HuH-7 (cell line): ENCODE data around the gene P2RY1.
"Not testable (repeated sequence)": the region's sequence is repeated elsewhere in the genome, so short reads cannot be mapped to it uniquely, and the experiment has no call there.

Source experiments
- DNase-seq: peaks from one replicate; pipeline ENCODE4 v3.0.0; 2011; ENCODE audit warnings: low spot score

P2RY1 gene

GRCh38 chr3:152836269-152836668, 1.3 kb downstream of the P2RY1 start:
- DNase-seq: no peak

DNA sequence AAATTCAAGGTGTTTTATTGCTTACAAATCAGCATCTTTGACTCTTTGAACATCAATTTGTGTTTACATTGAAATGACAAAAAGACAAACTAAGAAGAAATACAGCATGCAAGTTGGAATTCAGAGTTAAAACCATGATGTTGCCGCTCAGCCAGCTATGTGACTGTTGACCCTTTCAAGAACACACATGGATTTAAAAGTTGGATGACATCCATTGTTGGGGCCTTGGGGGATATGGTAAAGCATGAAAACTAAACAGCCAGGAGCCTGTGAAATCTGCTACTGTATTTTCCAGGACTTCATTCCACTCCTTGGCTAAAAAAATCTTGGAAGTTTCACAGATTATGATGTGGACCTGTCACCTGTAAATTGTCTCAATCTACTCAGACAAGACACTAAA, 4.6 kb downstream of the P2RY1 start:
- no peak for DNase-seq

- DNase-seq: no peak
Observed at GRCh38 chr3:152841131-152841530, 6.2 kb downstream of the P2RY1 start.

DNA sequence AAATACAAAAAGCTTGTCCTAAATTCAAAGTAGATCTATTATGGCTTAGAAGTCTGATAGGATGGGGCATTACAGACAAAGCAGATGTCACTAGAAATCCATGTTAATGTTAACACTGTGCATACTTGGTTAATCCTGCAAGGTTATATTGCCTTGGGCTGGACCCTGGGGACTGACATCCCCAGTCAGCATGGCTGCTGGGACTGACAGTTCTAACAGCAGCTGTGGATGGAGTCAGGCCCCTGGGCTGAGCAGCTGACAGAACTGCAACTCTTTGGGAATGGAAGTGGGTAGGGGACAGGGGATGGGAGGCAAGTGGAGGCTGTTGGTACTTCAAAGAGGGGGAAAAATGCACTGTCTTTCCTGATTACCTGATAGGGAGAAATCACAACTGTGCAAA, 7.5 kb downstream of the P2RY1 start:
- DNase-seq: no peak

GRCh38 chr3:152843955-152844354, 9.0 kb downstream of the P2RY1 start:
- DNase-seq: no peak

- DNase-seq: not testable (repeated sequence)
Observed at GRCh38 chr3:152846572-152847202, 11.8 kb downstream of the P2RY1 start.

- DNase-seq: not testable (repeated sequence)
Observed at GRCh38 chr3:152847599-152847998, 12.7 kb downstream of the P2RY1 start.

DNA sequence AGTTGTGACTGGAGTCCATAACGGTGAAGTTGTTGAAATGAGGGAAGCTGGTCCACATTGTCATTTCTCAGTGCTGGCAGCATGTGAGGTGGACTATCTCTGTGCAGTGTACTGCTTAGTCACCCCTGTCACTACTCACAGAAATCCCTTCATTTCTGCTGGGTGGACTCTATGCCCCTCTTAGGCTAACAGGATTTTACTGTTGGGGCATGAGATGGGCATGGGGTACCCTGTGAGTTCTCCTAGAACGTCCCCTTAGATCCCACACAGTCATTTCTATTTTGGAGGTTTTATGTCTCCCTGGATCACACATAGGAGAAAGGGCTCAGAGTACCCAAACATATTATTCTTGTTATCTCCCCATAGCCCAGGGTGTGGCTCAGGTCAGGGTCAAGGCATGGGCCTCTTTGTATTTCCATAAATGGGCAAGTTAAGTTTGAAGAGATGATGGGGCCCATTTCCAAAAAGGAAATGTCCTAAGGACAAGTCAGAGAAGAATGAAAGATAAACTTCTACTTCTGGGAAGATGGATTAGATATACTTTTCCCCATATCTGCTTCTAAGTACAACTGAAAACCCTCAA, 15.2 kb downstream of the P2RY1 start:
- no peak for DNase-seq

DNA sequence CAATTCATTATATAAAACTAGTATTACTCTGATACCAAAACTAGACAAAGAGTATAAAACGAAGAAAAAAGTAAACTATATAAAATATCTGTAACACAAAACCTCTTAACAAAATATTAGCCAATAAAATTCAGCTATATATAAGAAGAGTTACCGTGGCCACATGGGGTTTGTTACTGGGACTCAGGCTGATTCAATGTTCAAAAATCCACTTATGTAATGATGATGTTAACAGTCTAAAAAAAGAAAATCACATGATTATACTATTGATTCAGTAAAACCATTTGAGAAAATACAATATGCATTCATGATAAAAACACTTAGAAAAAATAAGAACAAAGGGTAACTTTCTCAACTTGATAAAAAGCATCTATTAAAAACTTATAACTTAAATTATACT, 18.3 kb downstream of the P2RY1 start:
- DNase-seq: no peak

- DNase-seq: no peak
Observed at GRCh38 chr3:152857082-152857481, 22.2 kb downstream of the P2RY1 start.

GRCh38 chr3:152858170-152858800, 23.4 kb downstream of the P2RY1 start:
- DNase-seq: no peak

DNA sequence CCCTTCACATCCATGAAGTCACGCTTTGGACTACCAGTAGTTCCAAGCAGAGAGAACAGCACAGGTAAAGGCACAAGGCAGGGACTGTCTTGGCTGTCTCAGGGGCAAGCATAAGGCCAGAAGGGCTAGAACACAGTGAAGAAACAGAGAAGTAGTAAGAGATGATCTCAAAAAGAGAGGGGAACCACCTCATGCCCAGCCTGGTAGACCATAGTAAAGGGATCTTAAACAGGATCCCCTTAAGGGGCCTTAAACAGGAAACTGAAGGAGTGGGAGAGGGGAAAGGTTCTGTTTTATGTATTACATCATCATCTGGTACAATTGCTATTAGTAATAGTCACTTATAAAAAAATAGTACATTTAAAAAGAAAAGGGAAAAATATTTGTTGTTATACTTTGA, 25.8 kb downstream of the P2RY1 start:
- DNase-seq: no peak

DNA sequence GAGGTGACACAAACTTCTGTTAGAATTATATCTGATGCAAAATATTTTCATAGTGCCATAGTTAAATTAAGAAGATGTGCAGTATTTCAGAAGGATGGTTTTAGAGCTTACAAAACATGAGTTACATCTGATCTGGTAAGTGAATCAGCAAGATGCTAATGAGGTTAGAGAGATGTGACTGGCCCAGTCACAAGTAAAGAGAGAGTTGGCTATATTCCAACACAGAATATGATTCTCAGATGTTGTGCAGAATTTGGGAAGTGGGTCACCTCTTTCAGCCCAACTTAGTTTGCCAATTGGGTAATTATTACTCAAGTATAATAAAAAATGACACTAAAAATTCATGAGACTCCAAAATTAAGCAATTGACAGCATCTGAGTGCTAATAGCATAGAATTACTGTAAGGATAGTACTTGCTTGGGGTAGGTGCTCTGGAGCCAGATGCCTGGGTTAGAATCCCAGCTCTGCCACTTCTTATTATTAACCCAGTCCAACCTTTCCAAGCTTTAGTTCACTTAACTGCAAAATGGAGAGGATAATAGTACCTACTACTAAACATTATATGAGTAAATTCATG, 30.8 kb downstream of the P2RY1 start:
- no peak for DNase-seq

DNA sequence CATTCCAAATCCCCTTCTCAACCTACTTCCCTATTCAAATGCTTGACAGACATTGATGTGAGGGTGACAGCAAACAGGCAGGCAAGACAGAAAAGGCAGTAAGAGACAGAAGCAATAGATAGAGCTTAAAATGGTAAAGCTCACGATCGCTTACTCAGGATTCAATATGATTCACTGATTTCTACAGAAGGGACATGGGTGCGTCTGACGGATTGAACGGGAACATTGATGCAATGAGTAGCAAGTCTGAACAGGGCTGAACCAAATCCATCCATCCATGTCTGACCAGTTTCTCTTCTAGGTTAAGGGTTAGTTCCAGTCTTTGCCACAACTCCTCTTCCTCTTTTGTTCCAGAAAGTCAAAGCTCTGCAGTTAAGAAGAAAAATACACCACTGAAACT, 35.1 kb downstream of the P2RY1 start:
- DNase-seq: no peak

- not testable (repeated sequence) for DNase-seq
Observed at GRCh38 chr3:152873314-152873713, 38.4 kb downstream of the P2RY1 start.

DNA sequence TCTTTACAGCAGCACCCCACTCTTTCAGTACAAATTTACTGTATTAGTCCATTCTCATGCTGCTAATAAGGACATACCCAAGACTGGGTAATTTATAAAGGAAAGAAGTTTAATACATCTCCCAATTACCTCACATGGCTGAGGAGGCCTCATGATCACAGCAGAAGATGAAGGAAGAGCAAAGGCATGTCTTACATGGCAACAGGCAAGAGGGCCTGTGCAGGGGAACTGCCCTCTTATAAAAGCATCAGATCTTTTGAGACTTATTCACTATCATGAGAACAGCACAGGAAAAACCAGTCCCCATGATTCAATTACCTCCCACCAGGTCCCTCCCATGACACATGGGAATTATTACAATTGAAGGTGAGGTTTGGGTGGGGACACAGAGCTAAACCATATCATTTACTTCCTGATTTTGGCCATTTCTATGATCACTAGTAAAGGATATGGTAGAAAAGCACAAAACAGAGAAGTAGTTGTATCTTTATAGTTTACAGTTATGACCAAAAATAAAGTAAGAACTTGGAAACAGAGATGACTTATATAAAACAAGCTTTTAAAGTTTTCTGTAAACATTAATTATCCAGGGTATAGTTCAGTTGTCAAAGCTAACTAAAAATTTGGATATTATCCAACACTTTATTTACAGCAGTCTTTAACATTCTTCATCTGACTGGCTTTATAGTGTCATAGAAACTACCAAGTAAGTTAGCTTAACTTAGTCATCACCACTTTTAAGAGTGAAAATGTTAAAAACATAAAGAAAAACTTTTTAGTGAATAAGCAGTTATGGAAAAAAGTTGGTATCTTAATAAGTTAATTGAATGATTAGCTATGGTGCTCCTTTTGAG, 40.2 kb downstream of the P2RY1 start:
- no peak for DNase-seq

DNA sequence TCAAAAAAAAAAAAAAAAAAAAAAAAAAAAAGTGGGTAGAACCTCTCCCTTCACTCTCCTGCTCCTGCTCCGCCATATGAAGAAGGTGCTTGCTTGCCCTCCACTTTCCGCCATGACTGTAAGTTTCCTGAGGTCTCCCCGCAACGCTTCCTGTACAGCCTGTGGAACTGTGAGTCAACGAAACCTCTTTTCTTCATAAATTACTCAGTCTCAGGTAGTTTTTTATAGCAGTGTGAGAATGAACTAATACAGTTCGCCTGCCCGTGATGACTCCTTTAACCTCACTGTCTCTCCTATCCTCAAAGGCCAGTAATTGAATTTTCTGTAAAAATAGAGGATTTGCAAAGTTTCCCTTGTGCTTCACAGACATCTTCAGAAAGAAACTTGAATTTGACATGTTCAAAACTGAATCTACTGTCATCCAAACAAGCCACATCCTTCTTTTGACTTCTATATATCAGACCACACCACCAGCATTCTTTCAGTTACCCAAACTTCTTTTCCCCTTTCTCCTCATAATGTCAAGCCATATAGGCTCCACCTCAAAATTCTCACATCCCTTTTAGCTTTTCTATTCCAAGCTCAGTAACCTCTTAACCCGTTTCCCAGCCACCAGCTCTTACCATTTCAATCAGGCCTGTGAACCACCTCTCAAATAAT, 44.3 kb downstream of the P2RY1 start:
- DNase-seq: no peak

GRCh38 chr3:152879790-152880174, 44.9 kb downstream of the P2RY1 start:
- no peak for DNase-seq

GRCh38 chr3:152885076-152885475, 50.1 kb downstream of the P2RY1 start:
- DNase-seq: no peak
